HepG2 (cell line): ENCODE data around the gene ATG2A. TPM values are rescaled to one million over a fixed set of nuclear protein-coding genes. Genes with fewer than 3 reads are reported as not detected.

ENCODE experiments used
- AKNA ChIP-seq: sonication (generic); formaldehyde crosslinking; IDR thresholded peaks from 2 replicates; pipeline ENCODE4 v1.4.0; 2020; ENCODE audit warnings: missing genetic modification reagents, borderline replicate concordance
- ARNT ChIP-seq: fragments of 450-650 bp; IDR thresholded peaks from 2 replicates; pipeline ENCODE4 v1.6.1; 2017
- DPF2 ChIP-seq: sonication (generic); formaldehyde crosslinking; IDR thresholded peaks from 2 replicates; pipeline ENCODE4 v1.4.0; 2020; ENCODE audit warnings: mild to moderate bottlenecking, low read depth, missing genetic modification reagents, borderline replicate concordance
- FOXC1 ChIP-seq: sonication (generic); formaldehyde crosslinking; IDR thresholded peaks from 2 replicates; pipeline ENCODE4 v1.8.0; 2022; ENCODE audit warnings: mild to moderate bottlenecking, missing genetic modification reagents, borderline replicate concordance
- HDAC1 ChIP-seq: sonication (generic); formaldehyde crosslinking; IDR thresholded peaks from 2 replicates; pipeline ENCODE4 v1.5.1; 2020; ENCODE audit warnings: mild to moderate bottlenecking, missing genetic modification reagents
- HDAC2 ChIP-seq: sonication (generic); formaldehyde crosslinking; IDR thresholded peaks from 2 replicates; pipeline ENCODE4 v1.4.0; 2020; ENCODE audit warnings: missing genetic modification reagents
- IRX3 ChIP-seq: sonication (generic); formaldehyde crosslinking; IDR thresholded peaks from 2 replicates; pipeline ENCODE4 v1.8.1; 2023; ENCODE audit warnings: mild to moderate bottlenecking, low read depth, missing genetic modification reagents, borderline replicate concordance
- KAT8 ChIP-seq: IDR thresholded peaks from 2 replicates; pipeline ENCODE4 v1.6.1; 2016; ENCODE audit warnings: missing genetic modification reagents, missing compliant biosample characterization
- MTERF4 ChIP-seq: sonication (generic); formaldehyde crosslinking; IDR thresholded peaks from 2 replicates; pipeline ENCODE4 v1.8.0; 2023; ENCODE audit warnings: mild to moderate bottlenecking, missing genetic modification reagents
- NFE2L2 ChIP-seq: fragments of 150-350 bp; IDR thresholded peaks from 2 replicates; pipeline ENCODE4 v1.6.1; 2014; ENCODE audit warnings: low read length
- PREB ChIP-seq: sonication (generic); formaldehyde crosslinking; IDR thresholded peaks from 2 replicates; pipeline ENCODE4 v1.4.0; 2020; ENCODE audit warnings: missing genetic modification reagents
- SIN3B ChIP-seq: fragments of 150-350 bp; IDR thresholded peaks from 2 replicates; pipeline ENCODE4 v1.6.1; 2014; ENCODE audit warnings: low read length
- SNAPC2 ChIP-seq: sonication (generic); formaldehyde crosslinking; IDR thresholded peaks from 2 replicates; pipeline ENCODE4 v1.8.1; 2022; ENCODE audit warnings: mild to moderate bottlenecking, missing genetic modification reagents
- SP1 ChIP-seq, 2 experiments: fragments of 450-650 bp in 1 of 2; sonication (generic) in 1 of 2; formaldehyde crosslinking in 1 of 2; IDR thresholded peaks; 2 replicates each; pipeline versions ENCODE4 v1.4.0 to v1.6.1; 2016 to 2020; ENCODE audit warnings: missing genetic modification reagents in 1 of 2
- SPEN ChIP-seq: sonication (generic); formaldehyde crosslinking; IDR thresholded peaks from 2 replicates; pipeline ENCODE4 v1.5.1; 2020; ENCODE audit warnings: low read depth, mild to moderate bottlenecking, missing genetic modification reagents
- U2AF2 ChIP-seq: fragments of 200-400 bp; formaldehyde crosslinking; IDR thresholded peaks from 2 replicates; pipeline ENCODE4 v1.6.1; 2017; ENCODE audit warnings: low read depth, mild to moderate bottlenecking, low read length
- ZBTB26 ChIP-seq: IDR thresholded peaks from 2 replicates; pipeline ENCODE4 v1.6.1; 2016; ENCODE audit warnings: missing compliant biosample characterization, missing genetic modification reagents, borderline replicate concordance
- ZFY ChIP-seq: sonication (generic); formaldehyde crosslinking; IDR thresholded peaks from 2 replicates; pipeline ENCODE4 v1.4.0; 2020; ENCODE audit warnings: missing genetic modification reagents
- ZNF17 ChIP-seq: sonication (generic); formaldehyde crosslinking; IDR thresholded peaks from 2 replicates; pipeline ENCODE4 v1.5.0; 2020; ENCODE audit warnings: mild to moderate bottlenecking, missing genetic modification reagents
- ZNF274 ChIP-seq: sonication (generic); formaldehyde crosslinking; IDR thresholded peaks from 2 replicates; pipeline ENCODE4 v1.5.1; 2020; ENCODE audit warnings: mild to moderate bottlenecking, missing genetic modification reagents
- ZNF776 ChIP-seq: sonication (generic); formaldehyde crosslinking; IDR thresholded peaks from 2 replicates; pipeline ENCODE4 v1.4.0; 2020; ENCODE audit warnings: mild to moderate bottlenecking, missing genetic modification reagents
- ZSCAN21 ChIP-seq: sonication (generic); formaldehyde crosslinking; IDR thresholded peaks from 2 replicates; pipeline ENCODE4 v1.8.0; 2022; ENCODE audit warnings: mild to moderate bottlenecking, missing genetic modification reagents, moderate library complexity, borderline replicate concordance
- polyA plus RNA-seq, 8 experiments: library from polyadenylated mRNA; depleted of rRNA in 3 of 8; stranded (reverse) in 7 of 8; unstranded in 1 of 8; fragments of >200 nt; fragmentation: Illumina TruSeq in 4 of 8; extraction: Trizol in 4 of 8; gene quantifications; 2 replicates each; pipeline versions ENCODE4 v1.2.1 to v1.2.3, GENCODE V29; 2011 to 2016; ENCODE audit warnings: low read depth in 4 of 8, missing spikeins in 1 of 8, mixed read lengths in 1 of 8; ENCODE audit not compliant: insufficient read depth in 1 of 8
- total RNA-seq, 5 experiments: library from RNA; depleted of rRNA; stranded (reverse); fragments of >200 nt; fragmentation: Illumina TruSeq; extraction: Trizol; gene quantifications; 2 replicates each; pipeline ENCODE4 v1.2.3, GENCODE V29; 2016; ENCODE audit warnings: low read depth in 1 of 5

Gene ATG2A
- total and polyA plus RNA-seq, 2 of the 13 experiments (the other 11 are each of a cell fraction or from before 2014, with no cell fraction given): 6.7 to 8.0 TPM

GRCh38 chr11:64894070-64894811 lies 22.8 kb downstream of the ATG2A start (continued):
- peak; percentile 40; the same call in 1 of the 2 replicates for TF ChIP-seq ZNF776
- TF ChIP-seq U2AF2: no peak
- TF ChIP-seq SNAPC2 (CRISPR knock-in tag): peak; percentile 78; the same call in 1 of the 2 replicates
- peak; percentile 90 for TF ChIP-seq HDAC2 (CRISPR knock-in tag)
- TF ChIP-seq KAT8 (CRISPR knock-in tag): peak; percentile 43; the same call in 1 of the 2 replicates
- TF ChIP-seq ZNF274 (CRISPR knock-in tag): no peak; the same call in 1 of the 2 replicates
- TF ChIP-seq ZFY (CRISPR knock-in tag): peak; percentile 25; the same call in 1 of the 2 replicates
- TF ChIP-seq ARNT: no peak
- TF ChIP-seq SIN3B: no peak
- no peak for TF ChIP-seq AKNA (CRISPR knock-in tag)
- peak; percentile 43; the same call in 1 of the 2 replicates for TF ChIP-seq ZBTB26 (CRISPR knock-in tag)
- TF ChIP-seq ZSCAN21 (CRISPR knock-in tag): peak; percentile 91; the same call in 1 of the 2 replicates
- TF ChIP-seq NFE2L2: no peak
- TF ChIP-seq SP1 (IDR thresholded peaks at IDR 0.05): no peak
- TF ChIP-seq SP1 (CRISPR knock-in tag; IDR thresholded peaks at IDR 0.05): peak; percentile 87
- TF ChIP-seq FOXC1: no peak; the same call in none of the 2 replicates
- TF ChIP-seq PREB (CRISPR knock-in tag): no peak
- TF ChIP-seq MTERF4 (CRISPR knock-in tag): no peak
- no peak for TF ChIP-seq ZNF17
- TF ChIP-seq SPEN (CRISPR knock-in tag): peak; percentile 81
- peak; percentile 59; the same call in 1 of the 2 replicates for TF ChIP-seq DPF2 (CRISPR knock-in tag)
- TF ChIP-seq IRX3 (CRISPR knock-in tag): peak; percentile 80; the same call in 1 of the 2 replicates
- TF ChIP-seq HDAC1 (CRISPR knock-in tag): peak; percentile 89
